Thyroid gland (tissue), 4 donors: ENCODE measurements around the gene PADI2. TPM values are rescaled to one million over a fixed set of nuclear protein-coding genes. Genes with fewer than 3 reads are reported as not detected.

Source experiments
- DNase-seq, 2 donors: peaks; one replicate each; pipeline ENCODE4 v3.0.0-alpha.2; 2019
- H3K27ac ChIP-seq, 3 donors: fragments of 200-600 bp; sonication (generic); 1 replicate in 2 of 3; 2 replicates in 1 of 3; pipeline ENCODE4 v1.5.1; 2016 to 2019; ENCODE audit warnings: mild to moderate bottlenecking in 1 of 3, moderate library complexity in 1 of 3
- H3K27me3 ChIP-seq: fragments of 200-600 bp; sonication (generic); one replicate; pipeline ENCODE4 v1.5.1; 2019
- H3K36me3 ChIP-seq, 2 donors: fragments of 200-600 bp; sonication (generic); one replicate each; pipeline ENCODE4 v1.5.1; 2016 to 2019
- H3K4me1 ChIP-seq, 2 donors: fragments of 200-600 bp; sonication (generic); one replicate each; pipeline ENCODE4 v1.5.1; 2017 to 2019
- H3K4me3 ChIP-seq, 3 donors: fragments of 200-600 bp; sonication (generic); replicated peaks in 1 of 3; 1 replicate in 2 of 3; 2 replicates in 1 of 3; pipeline ENCODE4 v1.5.1; 2016; ENCODE audit warnings: mild to moderate bottlenecking in 1 of 3
- H3K9me3 ChIP-seq: fragments of 200-600 bp; sonication (generic); one replicate; pipeline ENCODE4 v1.5.1; 2017
- CTCF ChIP-seq, 6 experiments: fragments of 200-600 bp in 3 of 6; fragments of 450-650 bp in 3 of 6; sonication (generic) in 3 of 6; IDR thresholded peaks; one replicate each; pipeline ENCODE4 v1.5.1; 2016 to 2019; ENCODE audit warnings: antibody characterized with exemption in 6 of 6, mild to moderate bottlenecking in 2 of 6, inconsistent platforms in 1 of 6, moderate library complexity in 1 of 6
- POLR2A ChIP-seq, 2 donors: fragments of 450-650 bp; IDR thresholded peaks; one replicate each; pipeline ENCODE4 v1.6.1; 2017; ENCODE audit warnings: antibody characterized with exemption in 2 of 2, mild to moderate bottlenecking in 2 of 2, moderate library complexity in 1 of 2
- WGBS, 2 donors: methylation state at CpG; one replicate each; pipeline ENCODE4 v1.1.5; 2017; 5-methylcytosine and 5-hydroxymethylcytosine counted together
- intact Hi-C: fragments of 100-400 bp; cut with DNase I; formaldehyde crosslinking; loops from one replicate; pipeline ENCODE4 v1.15.1; 2023
- total RNA-seq, 4 donors: library from RNA; depleted of rRNA; stranded (reverse); fragments of >200 nt; gene quantifications; one replicate each; pipeline ENCODE4 v1.2.3, GENCODE V29; 2016

Gene PADI2
- total RNA-seq, 4 donors from 2014 or later, result 0.13 to 0.49 (median 0.38) TPM

GRCh38 chr1:17104782-17105181, 14.5 kb downstream of the PADI2 start:
- no peaks in the 10 kb centered on the region for H3K4me1 ChIP-seq
- no peaks in the 10 kb centered on the region for H3K9me3 ChIP-seq
- H3K4me3 ChIP-seq, result no peak overlapping the region
- H3K27me3 ChIP-seq, result no peaks in the 10 kb centered on the region
- no peaks in the 10 kb centered on the region for H3K36me3 ChIP-seq
- H3K27ac ChIP-seq, result no peak overlapping the region
- 92% methylated on average over 12 to 15 of the region's 17 CpGs for WGBS, 2 donors
- intact Hi-C loops, result no loop called here
- TF ChIP-seq CTCF (IDR thresholded peaks at IDR 0.05) (no peak), POLR2A (IDR thresholded peaks at IDR 0.05) (no peak)
- DNase-seq, result no peak

GRCh38 chr1:17102232-17102631, 17.0 kb downstream of the PADI2 start:
- H3K4me1 ChIP-seq, result no peaks in the 10 kb centered on the region
- intact Hi-C loops, result no loop called here
- H3K9me3 ChIP-seq, result no peaks in the 10 kb centered on the region
- no peak for DNase-seq
- H3K27ac ChIP-seq, result no peak overlapping the region
- TF ChIP-seq POLR2A (IDR thresholded peaks at IDR 0.05) (no peak), CTCF (IDR thresholded peaks at IDR 0.05) (no peak)
- H3K36me3 ChIP-seq, result no peaks in the 10 kb centered on the region
- H3K4me3 ChIP-seq, result no peak overlapping the region
- WGBS, 2 donors, result 74 to 94% methylated on average over 2 of the region's 2 CpGs
- no peaks in the 10 kb centered on the region for H3K27me3 ChIP-seq

GRCh38 chr1:17101261-17101660, 18.0 kb downstream of the PADI2 start:
- TF ChIP-seq POLR2A (IDR thresholded peaks at IDR 0.05) (no peak), CTCF (IDR thresholded peaks at IDR 0.05) (no peak)
- no peaks in the 10 kb centered on the region for H3K27me3 ChIP-seq
- no peak overlapping the region for H3K4me3 ChIP-seq
- H3K27ac ChIP-seq, result no peak overlapping the region
- no peaks in the 10 kb centered on the region for H3K9me3 ChIP-seq
- no peaks in the 10 kb centered on the region for H3K4me1 ChIP-seq
- intact Hi-C loops, result no loop called here
- no peaks in the 10 kb centered on the region for H3K36me3 ChIP-seq
- DNase-seq, result no peak
- WGBS, 2 donors, result 66 to 68% methylated on average over 3 to 4 of the region's 4 CpGs

GRCh38 chr1:17099616-17100340, 19.5 kb downstream of the PADI2 start:
- 80% methylated on average over 10 of the region's 10 CpGs for WGBS, 2 donors

More at GRCh38 chr1:17099616-17100340, 19.5 kb downstream of the PADI2 start:
- H3K4me1 ChIP-seq, result no peaks in the 10 kb centered on the region
- intact Hi-C loops, result no loop called here
- no peaks in the 10 kb centered on the region for H3K36me3 ChIP-seq
- H3K27ac ChIP-seq, result no peak overlapping the region
- no peak for DNase-seq
- H3K4me3 ChIP-seq, result no peak overlapping the region
- no peak for TF ChIP-seq POLR2A (IDR thresholded peaks at IDR 0.05)
- TF ChIP-seq CTCF (IDR thresholded peaks at IDR 0.05), result no peak
- no peaks in the 10 kb centered on the region for H3K27me3 ChIP-seq
- H3K9me3 ChIP-seq, result no peaks in the 10 kb centered on the region
